Left ventricle myocardium inferior (tissue), 1 donor: Measurements from ENCODE around the gene CAMKMT. TPM values are rescaled to one million over a fixed set of nuclear protein-coding genes. Genes with fewer than 3 reads are reported as not detected.

Experiments
- DNase-seq: peaks from one replicate; pipeline ENCODE4 v3.0.0-alpha.2; 2020
- H3K27ac ChIP-seq: fragments of 200-600 bp; replicated peaks from 2 replicates; pipeline ENCODE4 v1.8.0; 2021
- H3K27me3 ChIP-seq: fragments of 200-600 bp; 2 replicates; pipeline ENCODE4 v1.8.0; 2021; ENCODE audit warnings: low read depth
- H3K36me3 ChIP-seq: fragments of 200-600 bp; 2 replicates; pipeline ENCODE4 v1.8.0; 2021
- H3K4me1 ChIP-seq: fragments of 200-600 bp; 2 replicates; pipeline ENCODE4 v1.8.0; 2021
- H3K4me3 ChIP-seq: fragments of 200-600 bp; 2 replicates; pipeline ENCODE4 v1.8.0; 2021; ENCODE audit warnings: mild to moderate bottlenecking, moderate library complexity
- H3K9me3 ChIP-seq: fragments of 200-600 bp; replicated peaks from 2 replicates; pipeline ENCODE4 v1.8.0; 2021
- CTCF ChIP-seq: fragments of 200-600 bp; IDR thresholded peaks from 2 replicates; pipeline ENCODE4 v1.8.0; 2021; ENCODE audit warnings: antibody characterized with exemption, mild to moderate bottlenecking, borderline replicate concordance
- intact Hi-C: fragments of 100-400 bp; cut with micrococcal nuclease; formaldehyde crosslinking; loops from one replicate; pipeline ENCODE4 v1.11.0; 2022
- total RNA-seq: library from RNA; stranded (reverse); fragmentation: NEBNext Ultra II Directional; extraction: Animal tissue kit (Norgen Biotek cat#: 25700); gene quantifications from one replicate; pipeline ENCODE4 v1.2.1, GENCODE V29; 2021
- donor health status: DM: no; HTN: yes; CAD: no; lungs with severe emphysema.

Gene CAMKMT
- total RNA-seq, 1 donor from 2014 or later, result 4.8 TPM

GRCh38 chr2:44700824-44701223 lies 339.1 kb downstream of the CAMKMT start:
- no peak overlapping the region for H3K4me3 ChIP-seq
- H3K4me1 ChIP-seq, result no peaks in the 10 kb centered on the region
- DNase-seq, result no peak
- no peak for TF ChIP-seq CTCF
- H3K36me3 ChIP-seq, result no peaks in the 10 kb centered on the region
- no peaks in the 10 kb centered on the region for H3K27me3 ChIP-seq
- no peak overlapping the region for H3K27ac ChIP-seq
- no peaks in the 10 kb centered on the region for H3K9me3 ChIP-seq
- intact Hi-C loops, result no loop called here

GRCh38 chr2:44705356-44705755 lies 343.6 kb downstream of the CAMKMT start:
- H3K27ac ChIP-seq, result no peak overlapping the region
- H3K36me3 ChIP-seq, result no peaks in the 10 kb centered on the region
- no peaks in the 10 kb centered on the region for H3K4me1 ChIP-seq
- no peak overlapping the region for H3K4me3 ChIP-seq
- intact Hi-C loops, result no loop called here
- no peak for TF ChIP-seq CTCF
- no peak for DNase-seq
- H3K9me3 ChIP-seq, result no peaks in the 10 kb centered on the region
- no peaks in the 10 kb centered on the region for H3K27me3 ChIP-seq

- intact Hi-C loops, result no loop called here
- Histone ChIP-seq H3K27me3 (no peaks in the 10 kb centered on the region), H3K9me3 (no peaks in the 10 kb centered on the region), H3K27ac (no peak overlapping the region), H3K4me1 (no peaks in the 10 kb centered on the region), H3K4me3 (no peak overlapping the region), H3K36me3 (no peaks in the 10 kb centered on the region)
- TF ChIP-seq CTCF, result no peak
- DNase-seq, result no peak
Measured at GRCh38 chr2:44705876-44706480, 344.2 kb downstream of the CAMKMT start.

GRCh38 chr2:44706681-44707553 lies 345.2 kb downstream of the CAMKMT start:
- Histone ChIP-seq H3K27me3 (no peaks in the 10 kb centered on the region), H3K36me3 (no peaks in the 10 kb centered on the region), H3K4me1 (no peaks in the 10 kb centered on the region), H3K9me3 (no peaks in the 10 kb centered on the region), H3K4me3 (no peak overlapping the region), H3K27ac (no peak overlapping the region)
- TF ChIP-seq CTCF, result no peak
- DNase-seq, result no peak
- intact Hi-C loops, result no loop called here

GRCh38 chr2:44707945-44708660 lies 346.4 kb downstream of the CAMKMT start:
- H3K27me3 ChIP-seq, result no peaks in the 10 kb centered on the region
- no peak for TF ChIP-seq CTCF
- H3K27ac ChIP-seq, result no peak overlapping the region
- H3K4me3 ChIP-seq, result peak overlapping the region; percentile 16
- no peaks in the 10 kb centered on the region for H3K36me3 ChIP-seq
- no peaks in the 10 kb centered on the region for H3K9me3 ChIP-seq
- DNase-seq, result no peak
- H3K4me1 ChIP-seq, result no peaks in the 10 kb centered on the region
- intact Hi-C loops, result no loop called here
